HepG2 (cell line): ENCODE results near the gene TMEM9. TPM values are rescaled to one million over a fixed set of nuclear protein-coding genes. Genes with fewer than 3 reads are reported as not detected.

ENCODE experiments used
- AGO2 ChIP-seq: fragments of 200-400 bp; formaldehyde crosslinking; optimal IDR thresholded peaks from 2 replicates; pipeline ENCODE3; 2017; ENCODE audit warnings: mild to moderate bottlenecking, low read depth, low read length, moderate library complexity
- AKAP8 ChIP-seq: sonication (generic); formaldehyde crosslinking; IDR thresholded peaks from 2 replicates; pipeline ENCODE4 v1.5.1; 2020; ENCODE audit warnings: mild to moderate bottlenecking, missing genetic modification reagents
- AKNA ChIP-seq: sonication (generic); formaldehyde crosslinking; IDR thresholded peaks from 2 replicates; pipeline ENCODE4 v1.4.0; 2020; ENCODE audit warnings: missing genetic modification reagents, borderline replicate concordance
- ATAD3A ChIP-seq: sonication (generic); formaldehyde crosslinking; IDR thresholded peaks from 2 replicates; pipeline ENCODE4 v1.4.0; 2020; ENCODE audit warnings: missing genetic modification reagents
- GZF1 ChIP-seq: sonication (generic); formaldehyde crosslinking; IDR thresholded peaks from 2 replicates; pipeline ENCODE4 v1.5.1; 2020; ENCODE audit warnings: mild to moderate bottlenecking, missing genetic modification reagents
- KDM5A ChIP-seq: fragments of 200-600 bp; sonication (generic); IDR thresholded peaks from 2 replicates; pipeline ENCODE4 v1.7.0; 2018; ENCODE audit warnings: antibody characterized with exemption, mild to moderate bottlenecking, low read length, borderline replicate concordance
- MAFK ChIP-seq, 2 experiments: IDR thresholded peaks in 1 of 2; conservative IDR thresholded peaks in 1 of 2; 2 replicates each; pipeline ENCODE4 v1.6.1; 2011; ENCODE audit warnings: improper control_type of control experiment in 2 of 2, low read length in 2 of 2
- MED13 ChIP-seq: sonication (generic); formaldehyde crosslinking; IDR thresholded peaks from 2 replicates; pipeline ENCODE4 v1.5.0; 2020; ENCODE audit warnings: missing genetic modification reagents
- NAIF1 ChIP-seq: sonication (generic); formaldehyde crosslinking; IDR thresholded peaks from 2 replicates; pipeline ENCODE4 v1.5.0; 2020; ENCODE audit warnings: mild to moderate bottlenecking, missing genetic modification reagents, borderline replicate concordance
- NCOA1 ChIP-seq: sonication (generic); formaldehyde crosslinking; IDR thresholded peaks from 2 replicates; pipeline ENCODE4 v1.9.0; 2021; ENCODE audit warnings: missing genetic modification reagents
- NONO ChIP-seq, 2 experiments: fragments of 450-650 bp in 1 of 2; sonication (generic) in 1 of 2; formaldehyde crosslinking in 1 of 2; IDR thresholded peaks in 1 of 2; conservative IDR thresholded peaks in 1 of 2; 2 replicates each; pipeline versions ENCODE4 v1.6.1 to v1.8.0; 2017 to 2022; ENCODE audit warnings: mild to moderate bottlenecking in 1 of 2, missing genetic modification reagents in 1 of 2, moderate library complexity in 1 of 2
- NR2F1 ChIP-seq, 2 experiments: fragments of 450-650 bp in 1 of 2; formaldehyde crosslinking in 1 of 2; IDR thresholded peaks; 2 replicates each; pipeline versions ENCODE4 v1.5.0 to v1.6.1; 2016 to 2020; ENCODE audit warnings: mild to moderate bottlenecking in 1 of 2, missing compliant biosample characterization in 1 of 2, missing genetic modification reagents in 1 of 2, moderate library complexity in 1 of 2
- PCBP1 ChIP-seq: fragments of 200-400 bp; formaldehyde crosslinking; IDR thresholded peaks from 2 replicates; pipeline ENCODE4 v1.6.1; 2017; ENCODE audit warnings: mild to moderate bottlenecking, low read depth, low read length, borderline replicate concordance
- RXRB ChIP-seq: IDR thresholded peaks from 2 replicates; pipeline ENCODE4 v1.6.1; 2016; ENCODE audit warnings: borderline replicate concordance, missing genetic modification reagents, missing compliant biosample characterization
- SIN3B ChIP-seq: fragments of 150-350 bp; IDR thresholded peaks from 2 replicates; pipeline ENCODE4 v1.6.1; 2014; ENCODE audit warnings: low read length
- YEATS2 ChIP-seq: sonication (generic); formaldehyde crosslinking; IDR thresholded peaks from 2 replicates; pipeline ENCODE4 v1.4.0; 2020; ENCODE audit warnings: missing genetic modification reagents, borderline replicate concordance
- ZNF276 ChIP-seq: sonication (generic); formaldehyde crosslinking; IDR thresholded peaks from 2 replicates; pipeline ENCODE4 v1.4.0; 2020; ENCODE audit warnings: mild to moderate bottlenecking, low read depth, missing genetic modification reagents
- ZNF367 ChIP-seq: sonication (generic); formaldehyde crosslinking; IDR thresholded peaks from 2 replicates; pipeline ENCODE4 v1.4.0; 2020; ENCODE audit warnings: missing genetic modification reagents, borderline replicate concordance
- ZNF768 ChIP-seq: sonication (generic); formaldehyde crosslinking; IDR thresholded peaks from 2 replicates; pipeline ENCODE4 v1.4.0; 2020; ENCODE audit warnings: missing genetic modification reagents
- polyA plus RNA-seq, 8 experiments: library from polyadenylated mRNA; depleted of rRNA in 3 of 8; stranded (reverse) in 7 of 8; unstranded in 1 of 8; fragments of >200 nt; fragmentation: Illumina TruSeq in 4 of 8; extraction: Trizol in 4 of 8; gene quantifications; 2 replicates each; pipeline versions ENCODE4 v1.2.1 to v1.2.3, GENCODE V29; 2011 to 2016; ENCODE audit warnings: low read depth in 4 of 8, missing spikeins in 1 of 8, mixed read lengths in 1 of 8; ENCODE audit not compliant: insufficient read depth in 1 of 8
- total RNA-seq, 5 experiments: library from RNA; depleted of rRNA; stranded (reverse); fragments of >200 nt; fragmentation: Illumina TruSeq; extraction: Trizol; gene quantifications; 2 replicates each; pipeline ENCODE4 v1.2.3, GENCODE V29; 2016; ENCODE audit warnings: low read depth in 1 of 5

TMEM9 gene
- total and polyA plus RNA-seq, 2 of the 13 experiments (the other 11 are each of a cell fraction or from before 2014, with no cell fraction given), result 60.9 to 102 TPM

GRCh38 chr1:201153474-201154388, 543 bp downstream of the TMEM9 start (continued):
- TF ChIP-seq YEATS2 (no peak), AKNA (CRISPR knock-in tag) (no peak), NCOA1 (CRISPR knock-in tag) (no peak), SIN3B (no peak), MAFK (conservative IDR thresholded peaks at IDR 0.05 in 1 of 2, IDR thresholded peaks at IDR 0.05 in 1 of 2; ENCODE audit: low read length in 2 of 2) (no peak), ZNF367 (CRISPR knock-in tag) (no peak), KDM5A (peak; percentile 54; the same call in 1 of the 2 replicates), GZF1 (no peak), AKAP8 (CRISPR knock-in tag) (no peak), ZNF276 (CRISPR knock-in tag) (no peak), PCBP1 (no peak), MED13 (no peak), ZNF768 (CRISPR knock-in tag) (0 out of 2 replicates have a peak, but pooled peaks have one; percentile 19), RXRB (CRISPR knock-in tag) (no peak), AGO2 (peak; percentile 65), NAIF1 (peak; percentile 45; the same call in 1 of the 2 replicates), NR2F1 (CRISPR knock-in tag; IDR thresholded peaks at IDR 0.05) (no peak), NONO (IDR thresholded peaks at IDR 0.05) (no peak), NONO (CRISPR knock-in tag; conservative IDR thresholded peaks at IDR 0.05) (no peak), ATAD3A (CRISPR knock-in tag) (no peak)
